Right lobe of liver (tissue), 4 donors: ENCODE measurements around the gene CROCC2.

ENCODE experiments used
- POLR2A ChIP-seq: fragments of 450-650 bp; IDR thresholded peaks from one replicate; pipeline ENCODE4 v1.6.1; 2017; ENCODE audit warnings: antibody characterized with exemption, mild to moderate bottlenecking
- TF ChIP-seq, protein P1 (sequence below), 4 donors: fragments of 200-600 bp in 3 of 4; fragments of 450-650 bp in 1 of 4; IDR thresholded peaks; one replicate each; pipeline versions ENCODE4 v1.5.1 to v1.8.0; 2016 to 2022; ENCODE audit warnings: antibody characterized with exemption in 4 of 4, mild to moderate bottlenecking in 2 of 4
- donor health status: DM: no; HTN: no; CAD: no.
- donor health status: DM: no; HTN: no; CAD: no.
- donor health status: DM: no; HTN: yes; CAD: no.

GRCh38 chr2:240922982-240923537, 16.9 kb downstream of the CROCC2 start:
- TF ChIP-seq POLR2A: no peak
- TF ChIP-seq, protein P1, sequence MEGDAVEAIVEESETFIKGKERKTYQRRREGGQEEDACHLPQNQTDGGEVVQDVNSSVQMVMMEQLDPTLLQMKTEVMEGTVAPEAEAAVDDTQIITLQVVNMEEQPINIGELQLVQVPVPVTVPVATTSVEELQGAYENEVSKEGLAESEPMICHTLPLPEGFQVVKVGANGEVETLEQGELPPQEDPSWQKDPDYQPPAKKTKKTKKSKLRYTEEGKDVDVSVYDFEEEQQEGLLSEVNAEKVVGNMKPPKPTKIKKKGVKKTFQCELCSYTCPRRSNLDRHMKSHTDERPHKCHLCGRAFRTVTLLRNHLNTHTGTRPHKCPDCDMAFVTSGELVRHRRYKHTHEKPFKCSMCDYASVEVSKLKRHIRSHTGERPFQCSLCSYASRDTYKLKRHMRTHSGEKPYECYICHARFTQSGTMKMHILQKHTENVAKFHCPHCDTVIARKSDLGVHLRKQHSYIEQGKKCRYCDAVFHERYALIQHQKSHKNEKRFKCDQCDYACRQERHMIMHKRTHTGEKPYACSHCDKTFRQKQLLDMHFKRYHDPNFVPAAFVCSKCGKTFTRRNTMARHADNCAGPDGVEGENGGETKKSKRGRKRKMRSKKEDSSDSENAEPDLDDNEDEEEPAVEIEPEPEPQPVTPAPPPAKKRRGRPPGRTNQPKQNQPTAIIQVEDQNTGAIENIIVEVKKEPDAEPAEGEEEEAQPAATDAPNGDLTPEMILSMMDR (IDR thresholded peaks at IDR 0.05): no peak
